Testis (tissue), 2 donors: ENCODE data around the gene RPL39.

Experiments used
- CTCF ChIP-seq, 3 experiments: fragments of 450-650 bp in 2 of 3; fragments of 200-600 bp in 1 of 3; sonication (generic) in 1 of 3; IDR thresholded peaks; one replicate each; pipeline ENCODE4 v1.5.1; 2016 to 2019; ENCODE audit warnings: antibody characterized with exemption in 3 of 3, mild to moderate bottlenecking in 2 of 3, moderate library complexity in 1 of 3
- POLR2A ChIP-seq: fragments of 450-650 bp; IDR thresholded peaks from one replicate; pipeline ENCODE4 v1.6.1; 2017; ENCODE audit warnings: antibody characterized with exemption, mild to moderate bottlenecking, moderate library complexity

- TF ChIP-seq CTCF (IDR thresholded peaks at IDR 0.05), result no peak
- TF ChIP-seq POLR2A, result no peak
These were observed 34.3 kb downstream of the RPL39 start for GRCh38 chrX:119756926-119757635.
